ENCODE measurements around the gene BDH1. TPM values are rescaled to one million over a fixed set of nuclear protein-coding genes. Genes with fewer than 3 reads are reported as not detected.
A peak's percentile ranks its signal among the peaks of the same experiment; 100 is the strongest.
"Not testable (repeated sequence)": the region's sequence is repeated elsewhere in the genome, so short reads cannot be mapped to it uniquely, and the experiment has no call there.

BDH1 gene
- total RNA-seq, 1 donor, result 0.99 TPM

- DNase-seq (ENCODE audit: low read depth), result no peak
- no peak for TF ChIP-seq CTCF (IDR thresholded peaks at IDR 0.05; ENCODE audit: insufficient read depth, low read length)
- H3K4me3 ChIP-seq (ENCODE audit: low read depth, low read length), result no peak overlapping the region
These were observed 36.0 kb downstream of the BDH1 start for GRCh38 chr3:197519801-197520211.

GRCh38 chr3:197518881-197519421, 36.8 kb downstream of the BDH1 start:
- H3K4me3 ChIP-seq (ENCODE audit: low read depth, low read length), result no peak overlapping the region
- no peak for DNase-seq (ENCODE audit: low read depth)
- no peak for TF ChIP-seq CTCF (IDR thresholded peaks at IDR 0.05; ENCODE audit: insufficient read depth, low read length)

- DNase-seq (ENCODE audit: low read depth), result not testable (repeated sequence)
These were observed 37.7 kb downstream of the BDH1 start for GRCh38 chr3:197517922-197518683.

GRCh38 chr3:197516890-197517606, 38.7 kb downstream of the BDH1 start:
- not testable (repeated sequence) for DNase-seq (ENCODE audit: low read depth); H3K4me3 ChIP-seq (ENCODE audit: low read depth, low read length)

More at GRCh38 chr3:197517922-197518683, 37.7 kb downstream of the BDH1 start:
- not testable (repeated sequence) for H3K4me3 ChIP-seq (ENCODE audit: low read depth, low read length)

GRCh38 chr3:197516517-197516889, 39.3 kb downstream of the BDH1 start:
- no peak for TF ChIP-seq CTCF (IDR thresholded peaks at IDR 0.05; ENCODE audit: insufficient read depth, low read length)
- peak; percentile 72 for DNase-seq (ENCODE audit: low read depth)
- no peak overlapping the region for H3K4me3 ChIP-seq (ENCODE audit: low read depth, low read length)

- no peak for TF ChIP-seq CTCF (IDR thresholded peaks at IDR 0.05; ENCODE audit: insufficient read depth, low read length)
These were observed 40.9 kb downstream of the BDH1 start for GRCh38 chr3:197514786-197515355.

GRCh38 chr3:197513953-197514785, 41.6 kb downstream of the BDH1 start:
- no peak for TF ChIP-seq CTCF (IDR thresholded peaks at IDR 0.05; ENCODE audit: insufficient read depth, low read length)
- no peak for DNase-seq (ENCODE audit: low read depth)
- no peak overlapping the region for H3K4me3 ChIP-seq (ENCODE audit: low read depth, low read length)

More at GRCh38 chr3:197514786-197515355, 40.9 kb downstream of the BDH1 start:
- DNase-seq (ENCODE audit: low read depth), result no peak
- H3K4me3 ChIP-seq (ENCODE audit: low read depth, low read length), result no peak overlapping the region
